ENCODE measurements around the gene PDCD2L.

DNA sequence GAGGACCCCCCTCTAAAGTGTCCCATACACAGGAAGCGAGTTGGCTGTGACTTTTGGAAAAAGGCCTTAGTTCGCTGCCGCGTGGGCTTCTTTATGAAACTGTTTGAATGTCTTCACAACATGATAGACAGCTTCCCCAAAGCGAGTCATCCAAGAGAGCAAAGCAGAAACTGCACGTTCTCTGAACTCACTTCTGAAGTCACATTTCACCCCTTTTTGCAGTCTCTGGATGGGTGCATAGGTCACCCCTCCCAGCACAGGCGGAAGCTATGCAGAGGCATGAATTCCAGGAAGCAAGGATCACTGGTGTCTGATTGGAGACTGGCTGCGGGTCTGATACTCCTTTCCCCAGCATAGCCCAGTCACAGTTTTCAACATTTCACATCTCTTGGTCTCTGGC lies 28.6 kb upstream of the PDCD2L start:
- TF ChIP-seq POLR2AphosphoS5 (IDR thresholded peaks at IDR 0.05; ENCODE audit: low read depth, low read length) (no peak), POLR2A (IDR thresholded peaks at IDR 0.05; ENCODE audit: low read depth, low read length) (no peak)
